ENCODE results near the gene TIMM17A.

Gene TIMM17A

DNA sequence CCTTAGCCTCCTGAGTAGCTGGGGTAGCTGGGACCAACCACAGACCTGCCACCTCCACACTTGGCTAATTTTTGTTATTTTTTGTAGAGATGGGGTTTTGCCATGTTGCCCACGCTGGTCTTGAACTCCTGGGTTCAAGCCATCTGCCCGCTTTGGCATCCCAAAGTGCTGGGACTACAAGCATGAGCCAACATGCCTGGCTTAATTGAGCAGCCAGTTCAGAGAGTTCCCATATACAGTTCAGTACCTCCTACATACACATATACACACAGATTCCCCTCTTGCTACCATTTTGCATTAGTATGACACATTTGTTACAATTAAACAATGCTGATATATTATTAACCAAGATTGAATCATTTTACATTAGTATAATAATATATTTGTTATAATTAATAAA, 30.1 kb downstream of the TIMM17A start:
- DNase-seq: no peak

DNA sequence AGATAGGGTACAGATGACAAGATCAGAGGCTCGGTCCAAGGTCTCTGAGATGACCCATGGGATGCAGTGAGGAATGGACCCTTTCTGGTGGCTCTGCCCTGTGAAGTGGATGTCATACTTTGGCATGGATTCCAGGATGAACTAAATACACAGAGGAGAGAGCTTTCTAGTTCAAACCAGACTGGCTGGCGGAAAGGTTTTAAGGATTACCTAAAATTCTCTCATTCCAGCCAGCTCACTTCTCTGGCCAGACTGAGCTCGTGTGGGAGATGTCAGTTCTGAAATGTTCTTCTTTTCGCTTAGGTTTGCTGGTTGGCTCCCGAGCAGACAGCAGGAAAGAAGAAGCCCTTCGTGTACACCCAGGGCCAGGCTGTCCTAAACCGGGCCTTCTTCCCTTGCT, 33.3 kb downstream of the TIMM17A start:
- DNase-seq: no peak

DNA sequence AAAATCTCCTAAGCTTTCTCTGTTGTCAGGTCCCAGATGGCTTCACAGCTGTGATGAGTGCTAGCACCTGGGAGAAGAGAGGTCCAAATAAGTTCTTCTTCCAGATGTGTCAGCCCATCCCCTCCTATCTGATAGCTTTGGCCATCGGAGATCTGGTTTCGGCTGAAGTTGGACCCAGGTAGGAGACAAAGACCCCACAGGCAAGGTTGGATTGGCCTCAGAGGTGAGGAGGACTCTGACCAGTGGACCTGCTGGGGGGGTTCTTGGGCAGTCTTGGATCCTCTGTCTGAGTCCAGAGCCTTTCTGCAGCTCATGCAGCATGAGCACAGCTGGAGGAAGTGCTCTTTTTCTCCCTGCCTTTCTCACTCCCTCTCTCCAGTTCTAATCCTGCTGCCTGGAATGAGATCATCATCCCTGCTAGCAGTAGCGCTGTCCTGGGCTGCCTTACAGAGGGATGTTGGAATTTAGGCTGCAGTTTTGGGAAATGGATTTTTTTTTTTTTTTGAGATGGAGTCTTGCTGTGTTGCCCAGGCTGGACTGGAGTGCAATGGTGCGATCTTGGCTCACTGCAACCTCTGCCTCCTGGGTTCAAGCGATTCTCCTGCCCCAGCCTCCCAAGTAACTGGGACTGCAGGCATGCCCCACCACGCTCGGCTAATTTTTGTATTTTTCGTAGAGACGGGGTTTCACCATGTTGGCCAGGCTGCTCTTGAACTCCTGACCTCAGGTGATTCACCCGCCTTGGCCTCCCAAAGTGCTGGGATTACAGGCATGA, 34.2 kb downstream of the TIMM17A start:
- DNase-seq: no peak

DNA sequence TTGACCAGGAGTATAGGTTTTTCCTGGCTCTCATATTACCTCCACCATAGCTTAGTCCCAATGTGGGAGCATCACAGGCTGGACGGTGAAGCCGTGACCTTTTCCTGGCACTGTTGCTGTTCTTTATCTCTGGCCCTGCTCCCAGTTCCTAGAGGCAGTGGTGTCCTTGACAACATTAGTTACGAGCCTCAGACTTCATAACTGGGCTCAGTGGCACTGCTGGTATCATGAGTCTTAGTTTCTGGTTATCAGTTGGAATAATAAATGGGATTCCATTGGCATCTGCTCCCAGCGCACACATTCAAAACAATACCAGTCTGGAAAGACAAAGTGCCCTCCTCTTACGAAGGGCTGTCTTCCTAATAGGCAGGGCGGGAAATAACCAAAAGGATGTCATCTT, 35.1 kb downstream of the TIMM17A start:
- DNase-seq: no peak

DNA sequence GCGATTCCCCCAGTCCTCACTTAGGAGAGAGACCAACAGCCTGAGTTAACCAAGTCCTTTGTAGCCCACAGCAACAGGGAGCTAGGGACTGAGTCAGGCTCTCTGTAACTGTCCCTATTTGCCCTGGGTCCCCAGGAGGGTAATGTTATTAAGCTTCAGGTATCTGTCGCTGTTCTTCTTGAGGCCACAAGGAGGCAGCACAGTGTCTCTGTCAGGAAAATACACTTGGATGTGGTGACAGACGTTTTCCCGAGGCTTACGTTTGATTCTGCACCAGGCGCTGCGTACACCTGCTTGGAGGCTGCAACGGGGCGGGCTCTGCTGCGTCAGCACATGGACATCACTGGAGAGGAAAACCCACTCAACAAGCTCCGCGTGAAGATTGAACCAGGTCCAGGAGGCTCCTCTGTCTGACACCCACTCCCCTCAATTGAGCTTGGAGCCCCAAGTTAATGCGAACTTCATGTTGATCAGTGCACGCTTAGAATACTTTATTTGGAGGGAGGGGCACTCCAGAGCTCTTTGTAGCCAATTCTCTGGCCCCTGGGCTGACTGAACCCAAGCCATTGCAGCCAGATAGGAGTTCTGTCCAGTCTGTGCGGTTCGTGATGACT, 44.4 kb downstream of the TIMM17A start:
- peak; percentile 94 for DNase-seq

DNA sequence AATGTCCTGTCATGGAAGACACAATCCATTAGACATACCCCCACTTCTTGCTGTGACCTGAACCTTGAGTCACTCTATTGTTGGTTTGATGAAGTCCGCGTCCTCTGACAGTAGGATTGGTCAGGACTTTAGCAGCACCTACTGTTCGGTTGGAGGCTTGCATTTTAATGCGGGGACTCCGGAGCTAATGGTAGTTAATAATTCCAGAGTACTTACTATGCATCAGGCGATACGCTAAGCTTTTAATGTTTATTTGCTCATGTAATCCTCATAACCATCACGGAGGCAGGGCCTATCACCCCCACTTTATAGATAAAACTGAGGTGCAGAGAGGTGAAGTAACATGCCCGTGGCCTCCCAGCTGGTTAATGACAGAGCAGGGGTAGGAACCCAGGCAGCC, 47.2 kb downstream of the TIMM17A start:
- DNase-seq: no peak

DNA sequence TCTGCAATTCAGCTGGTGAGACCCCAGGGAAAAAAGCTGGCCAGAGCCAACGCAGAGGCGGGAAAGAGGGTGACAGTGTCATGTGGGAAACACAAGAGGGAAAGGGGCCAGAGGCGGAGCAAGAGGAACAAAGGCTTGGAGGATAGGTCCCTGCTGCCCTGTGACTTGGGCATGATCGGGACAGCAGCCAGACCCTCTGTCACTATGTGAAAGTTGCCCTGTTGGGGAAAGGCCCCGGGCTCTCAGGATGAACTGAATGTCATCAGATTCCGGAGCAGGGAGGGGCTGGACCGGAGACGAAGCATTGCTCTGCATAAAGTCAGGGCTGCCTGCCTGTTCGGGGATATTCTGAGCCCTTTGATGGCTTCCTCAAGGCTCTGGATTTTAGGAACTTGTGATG, 49.4 kb downstream of the TIMM17A start:
- no peak for DNase-seq

DNA sequence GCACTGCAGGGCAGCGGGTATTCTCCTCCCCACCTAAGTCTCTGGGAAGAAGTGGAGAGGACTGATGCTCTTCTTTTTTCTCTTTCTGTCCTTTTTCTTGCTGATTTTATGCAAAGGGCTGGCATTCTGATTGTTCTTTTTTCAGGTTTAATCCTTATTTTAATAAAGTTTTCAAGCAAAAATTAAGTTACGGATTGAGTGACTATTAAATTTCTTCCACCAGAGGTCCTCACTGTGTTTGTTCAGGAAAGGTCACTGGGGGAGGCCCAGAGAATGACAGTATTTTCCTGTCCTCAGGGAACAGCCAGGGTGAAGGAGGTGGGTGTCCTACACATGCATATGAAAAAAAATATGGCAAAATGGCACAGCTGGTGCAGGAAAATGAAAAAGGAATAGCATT, 50.7 kb downstream of the TIMM17A start:
- DNase-seq: no peak

DNA sequence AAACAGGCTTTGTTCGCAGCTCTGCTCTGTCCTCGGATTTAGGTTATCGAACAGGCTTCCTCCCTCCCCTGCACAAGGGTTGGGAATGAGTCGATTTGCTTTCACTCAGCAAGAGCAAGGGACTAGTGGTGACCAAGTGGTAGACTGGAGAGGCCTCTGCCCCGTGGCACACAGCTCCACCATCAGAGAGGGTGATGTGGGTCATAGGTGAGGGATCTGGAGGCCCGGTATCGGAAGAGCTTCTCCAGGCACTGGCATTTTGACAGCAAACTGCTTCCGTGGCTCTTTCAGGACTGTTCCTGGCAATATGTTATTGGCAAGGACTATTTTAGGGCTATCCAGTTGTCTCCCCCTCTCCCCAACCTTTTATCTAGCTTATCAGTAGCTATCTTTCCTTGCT, 52.0 kb downstream of the TIMM17A start:
- DNase-seq: no peak

DNA sequence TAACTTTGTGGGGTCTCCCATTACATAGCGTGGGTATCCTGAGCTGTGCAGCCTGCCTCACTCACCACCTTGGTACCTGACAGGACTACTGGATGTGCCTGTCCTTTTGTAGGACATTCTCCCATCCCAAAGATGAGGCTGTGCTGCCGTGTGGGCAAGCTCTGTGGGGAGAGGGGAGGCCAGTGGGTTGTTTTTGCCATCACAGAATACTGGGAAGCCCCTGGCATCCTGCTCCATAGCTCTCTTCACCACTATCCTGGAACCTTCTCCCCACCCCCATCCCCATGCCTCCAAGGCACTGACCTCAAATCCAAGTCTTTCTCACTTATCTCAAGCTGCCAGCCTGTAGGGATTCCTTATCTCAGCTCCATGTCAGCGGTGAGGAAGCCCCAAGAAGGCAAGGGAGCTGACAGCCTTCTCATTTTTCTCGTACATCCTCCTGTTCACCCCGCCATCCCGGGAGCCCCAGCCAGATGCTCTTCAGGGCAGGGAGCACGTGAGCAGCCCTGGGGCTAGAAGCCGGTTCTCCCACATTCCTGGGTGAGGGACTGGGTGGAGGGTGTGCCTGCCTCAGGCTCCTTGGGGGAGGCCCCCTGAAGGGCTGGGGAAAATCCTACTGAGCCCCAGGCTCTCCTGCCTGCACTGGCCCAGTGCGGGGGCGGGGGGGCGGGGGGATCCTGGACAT, 52.6 kb downstream of the TIMM17A start:
- DNase-seq: no peak

DNA sequence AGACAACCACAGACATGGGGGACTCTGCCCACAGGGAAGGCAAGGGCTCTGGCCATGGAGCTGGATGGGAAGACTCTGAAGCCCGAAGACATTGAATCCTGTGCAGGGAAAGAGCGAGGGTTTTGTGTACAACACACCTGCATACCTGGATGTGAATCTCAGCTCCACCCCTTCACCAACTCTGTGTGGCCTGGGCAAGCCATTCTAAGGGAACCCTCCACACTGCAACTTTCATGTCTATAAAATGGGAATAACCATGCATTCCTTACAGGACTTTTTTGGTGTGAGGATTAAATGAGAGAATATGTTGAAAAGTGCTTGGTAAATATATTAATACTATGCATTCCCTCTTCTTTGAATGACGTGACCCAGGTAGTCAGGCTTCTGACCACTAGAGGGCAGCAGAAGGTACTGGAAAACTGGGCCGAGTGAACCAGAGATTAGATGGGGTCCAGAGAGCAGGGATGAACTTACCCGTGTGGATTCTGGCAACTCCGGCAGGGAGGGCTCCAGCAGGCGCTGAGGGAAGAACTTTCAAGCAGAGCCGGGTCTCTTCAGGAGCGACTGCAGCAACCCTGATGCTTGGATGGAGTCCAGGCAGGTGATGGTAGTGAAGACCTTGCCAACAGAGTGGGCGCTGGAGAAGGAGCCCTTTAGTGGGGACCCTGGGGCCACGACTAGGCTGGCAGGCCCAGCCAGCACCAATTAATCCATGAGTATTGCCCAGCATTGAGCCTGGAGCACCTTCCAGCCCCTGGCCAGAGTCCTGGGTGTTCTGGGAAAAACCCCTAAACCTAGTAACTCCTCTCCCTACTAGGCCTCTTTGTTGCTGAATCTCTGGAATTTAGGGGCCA, 54.2 kb downstream of the TIMM17A start:
- peak; percentile 94 for DNase-seq

DNA sequence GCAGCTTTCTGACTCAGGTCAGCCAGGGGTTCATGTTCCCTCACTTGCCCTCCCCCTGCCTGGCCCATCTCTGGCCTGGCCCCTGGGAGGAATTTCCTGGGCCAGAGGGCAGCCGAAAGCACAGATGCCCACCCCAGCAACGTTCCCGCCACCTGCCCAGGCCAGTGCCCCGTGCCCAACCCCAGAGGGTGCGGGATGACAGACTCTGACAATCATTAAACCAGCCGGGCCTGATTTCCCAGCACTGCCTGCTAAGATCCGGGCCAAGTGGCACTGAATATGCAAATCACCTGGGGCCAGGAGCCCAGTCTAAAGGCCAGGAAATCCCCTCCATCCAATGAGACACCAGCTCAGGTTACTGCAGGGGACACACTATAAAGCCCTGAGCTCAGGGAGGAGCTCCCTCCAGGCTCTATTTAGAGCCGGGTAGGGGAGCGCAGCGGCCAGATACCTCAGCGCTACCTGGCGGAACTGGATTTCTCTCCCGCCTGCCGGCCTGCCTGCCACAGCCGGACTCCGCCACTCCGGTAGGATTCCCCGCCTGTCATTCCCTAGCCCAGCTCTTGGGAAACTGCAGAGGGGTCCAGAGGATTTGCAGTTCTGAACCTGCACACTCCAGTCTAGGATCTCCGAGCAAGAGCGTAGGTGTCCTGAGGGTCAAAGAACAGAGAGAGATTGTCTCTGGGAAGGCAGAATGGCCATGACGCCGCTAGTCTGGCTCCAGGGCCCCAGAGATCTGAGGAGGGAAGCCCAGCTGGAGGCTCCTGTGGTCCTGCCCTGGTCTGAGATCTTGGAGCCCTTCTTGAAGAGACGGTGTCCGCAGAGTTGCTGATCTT, 55.1 kb downstream of the TIMM17A start, which contains the start of gene ELF3:
ELF3 (plus strand) TSS at position 408 of the 836 bp plus-strand sequence. CDS start 550 bp downstream, outside the sequence.
- peak; percentile 88 for DNase-seq

DNA sequence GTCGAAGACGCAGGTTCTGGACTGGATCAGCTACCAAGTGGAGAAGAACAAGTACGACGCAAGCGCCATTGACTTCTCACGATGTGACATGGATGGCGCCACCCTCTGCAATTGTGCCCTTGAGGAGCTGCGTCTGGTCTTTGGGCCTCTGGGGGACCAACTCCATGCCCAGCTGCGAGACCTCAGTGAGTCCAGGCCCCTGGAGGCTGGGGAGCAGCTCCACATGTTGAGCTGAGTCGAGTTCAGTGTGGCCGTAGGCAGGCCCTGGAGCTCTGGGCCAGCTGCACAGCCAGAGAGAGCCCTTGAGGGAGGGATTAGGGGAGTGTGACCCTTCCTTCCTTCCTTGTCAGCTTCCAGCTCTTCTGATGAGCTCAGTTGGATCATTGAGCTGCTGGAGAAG, 56.7 kb downstream of the TIMM17A start:
- DNase-seq: no peak

DNA sequence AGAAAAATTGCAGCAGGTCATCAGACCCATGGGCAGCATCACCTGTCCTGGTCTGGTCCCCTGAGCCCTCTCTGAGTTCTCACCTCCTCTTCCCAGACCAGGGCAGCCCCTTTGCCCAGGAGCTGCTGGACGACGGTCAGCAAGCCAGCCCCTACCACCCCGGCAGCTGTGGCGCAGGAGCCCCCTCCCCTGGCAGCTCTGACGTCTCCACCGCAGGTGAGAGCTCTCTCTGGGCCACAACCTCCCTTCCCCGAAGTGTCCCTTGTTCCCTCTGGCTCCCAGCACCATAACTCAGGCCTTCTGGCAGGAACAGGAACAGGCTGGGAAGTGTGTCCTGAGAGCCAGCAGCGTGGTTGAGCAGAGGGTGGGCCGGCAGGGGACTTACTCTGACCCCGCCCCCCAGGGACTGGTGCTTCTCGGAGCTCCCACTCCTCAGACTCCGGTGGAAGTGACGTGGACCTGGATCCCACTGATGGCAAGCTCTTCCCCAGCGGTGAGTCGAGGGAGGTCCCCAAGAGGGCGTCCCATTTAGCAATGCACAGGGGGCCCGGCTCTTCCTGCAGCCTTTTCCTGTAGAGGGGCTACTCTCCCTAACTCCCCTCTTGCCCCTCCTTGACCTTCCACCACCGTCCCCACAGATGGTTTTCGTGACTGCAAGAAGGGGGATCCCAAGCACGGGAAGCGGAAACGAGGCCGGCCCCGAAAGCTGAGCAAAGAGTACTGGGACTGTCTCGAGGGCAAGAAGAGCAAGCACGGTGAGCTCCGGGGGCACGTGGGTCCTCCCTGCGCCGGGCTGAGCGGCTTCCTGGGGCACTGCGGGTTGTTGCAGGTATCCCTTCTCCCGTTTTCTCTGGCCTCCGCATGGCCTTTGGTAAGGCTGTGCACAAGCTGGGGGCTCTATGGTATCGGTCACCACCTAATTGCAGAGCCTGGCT, 57.5 kb downstream of the TIMM17A start:
- no peak for DNase-seq

DNA sequence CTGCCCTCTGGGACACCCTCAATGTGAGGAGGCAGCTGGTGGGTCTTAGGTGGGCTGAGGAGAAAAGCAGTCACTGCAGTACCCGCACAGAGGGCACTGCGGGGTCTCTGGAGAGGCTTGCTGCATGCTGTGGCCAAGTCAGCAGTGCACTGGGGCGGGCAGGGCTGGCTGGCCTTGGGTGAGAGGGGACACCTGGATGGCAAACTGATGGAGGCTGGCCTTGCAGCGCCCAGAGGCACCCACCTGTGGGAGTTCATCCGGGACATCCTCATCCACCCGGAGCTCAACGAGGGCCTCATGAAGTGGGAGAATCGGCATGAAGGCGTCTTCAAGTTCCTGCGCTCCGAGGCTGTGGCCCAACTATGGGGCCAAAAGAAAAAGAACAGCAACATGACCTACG, 58.3 kb downstream of the TIMM17A start:
- DNase-seq: no peak

DNA sequence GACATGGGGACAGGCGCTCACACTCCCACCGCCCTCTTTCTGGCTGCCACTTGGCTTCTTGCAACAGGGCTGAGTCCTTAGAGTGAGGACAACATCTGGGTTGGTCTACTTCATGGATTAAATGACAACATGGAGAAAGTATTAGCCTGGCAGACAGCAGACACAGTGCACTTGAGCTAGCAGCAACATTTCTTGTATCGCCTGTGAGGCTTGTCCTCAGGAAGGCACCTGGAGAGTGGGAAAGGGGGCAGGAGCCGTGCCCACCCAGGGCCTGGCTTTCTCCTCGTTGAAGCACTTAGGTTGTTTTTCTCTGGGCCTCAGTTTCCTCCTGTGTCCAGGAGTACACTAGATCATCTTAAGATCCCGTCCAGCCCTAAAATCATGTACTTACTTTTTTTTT, 58.8 kb downstream of the TIMM17A start:
- no peak for DNase-seq

DNA sequence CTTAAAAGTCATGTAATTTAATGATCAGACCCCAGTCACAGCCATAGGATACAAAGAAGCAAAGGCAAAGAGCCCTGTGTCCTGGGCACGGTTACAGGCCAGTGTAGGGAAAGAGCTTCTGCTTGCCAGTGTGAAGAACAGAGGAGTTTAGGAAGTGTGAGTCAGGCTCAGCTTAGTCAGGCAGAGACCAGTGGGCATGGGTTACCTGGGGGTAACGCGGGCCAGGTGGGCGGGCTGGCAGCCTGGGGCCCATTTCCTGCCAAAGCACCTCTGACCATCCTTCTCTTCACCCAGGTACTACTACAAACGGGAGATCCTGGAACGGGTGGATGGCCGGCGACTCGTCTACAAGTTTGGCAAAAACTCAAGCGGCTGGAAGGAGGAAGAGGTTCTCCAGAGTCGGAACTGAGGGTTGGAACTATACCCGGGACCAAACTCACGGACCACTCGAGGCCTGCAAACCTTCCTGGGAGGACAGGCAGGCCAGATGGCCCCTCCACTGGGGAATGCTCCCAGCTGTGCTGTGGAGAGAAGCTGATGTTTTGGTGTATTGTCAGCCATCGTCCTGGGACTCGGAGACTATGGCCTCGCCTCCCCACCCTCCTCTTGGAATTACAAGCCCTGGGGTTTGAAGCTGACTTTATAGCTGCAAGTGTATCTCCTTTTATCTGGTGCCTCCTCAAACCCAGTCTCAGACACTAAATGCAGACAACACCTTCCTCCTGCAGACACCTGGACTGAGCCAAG, 59.8 kb downstream of the TIMM17A start:
- no peak for DNase-seq

DNA sequence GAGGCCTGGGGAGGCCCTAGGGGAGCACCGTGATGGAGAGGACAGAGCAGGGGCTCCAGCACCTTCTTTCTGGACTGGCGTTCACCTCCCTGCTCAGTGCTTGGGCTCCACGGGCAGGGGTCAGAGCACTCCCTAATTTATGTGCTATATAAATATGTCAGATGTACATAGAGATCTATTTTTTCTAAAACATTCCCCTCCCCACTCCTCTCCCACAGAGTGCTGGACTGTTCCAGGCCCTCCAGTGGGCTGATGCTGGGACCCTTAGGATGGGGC, 60.3 kb downstream of the TIMM17A start:
- no peak for DNase-seq

DNA sequence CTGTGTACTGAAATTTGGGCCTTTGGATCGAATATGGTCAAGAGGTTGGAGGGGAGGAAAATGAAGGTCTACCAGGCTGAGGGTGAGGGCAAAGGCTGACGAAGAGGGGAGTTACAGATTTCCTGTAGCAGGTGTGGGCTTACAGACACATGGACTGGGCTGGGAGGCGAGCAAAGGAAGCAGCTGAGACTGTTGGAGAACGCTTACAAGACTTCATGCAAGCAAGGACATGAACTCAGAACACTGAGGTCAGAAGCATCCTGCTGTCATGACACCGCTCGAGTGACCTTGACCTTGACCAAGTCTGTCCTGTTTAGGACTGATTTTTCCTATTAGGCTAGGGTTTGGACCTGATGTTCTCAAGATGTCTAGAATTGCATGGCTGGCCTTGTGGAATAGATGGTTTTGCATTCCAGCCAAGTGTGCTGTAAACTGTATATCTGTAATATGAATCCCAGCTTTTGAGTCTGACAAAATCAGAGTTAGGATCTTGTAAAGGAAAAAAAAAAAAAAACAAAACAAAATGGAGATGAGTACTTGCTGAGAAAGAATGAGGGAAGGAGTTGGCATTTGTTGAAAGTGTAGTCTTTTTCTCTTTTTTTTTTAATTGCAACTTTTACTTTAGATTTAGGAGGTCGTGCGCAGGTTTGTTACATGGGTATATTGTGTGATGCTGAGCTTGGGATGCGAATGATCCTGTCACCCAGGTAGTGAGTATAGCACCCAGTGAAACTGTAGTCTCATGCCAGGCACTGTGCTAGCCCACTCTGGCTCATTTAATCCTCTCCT, 60.9 kb downstream of the TIMM17A start:
- no peak for DNase-seq

All from NCI-H82 (cell line).